IMR-90 (cell line): ENCODE data around the gene S100A8. TPM values are rescaled to one million over a fixed set of nuclear protein-coding genes. Genes with fewer than 3 reads are reported as not detected.
"Not testable (repeated sequence)": the region's sequence is repeated elsewhere in the genome, so short reads cannot be mapped to it uniquely, and the experiment has no call there.

Experiments
- ATAC-seq: fragments of 200-7000 bp; cut with Tn5 transposase; 2 replicates; pipeline ENCODE4 v1.9.1; 2020; ENCODE audit warnings: low read depth, mild to moderate bottlenecking, moderate library complexity
- BruUV-seq: library from RNA; stranded (reverse); fragments of 400-500 nt; replicated peaks from 2 replicates; lab custom pipeline; 2021; lab: Mats Ljungman, UMichigan
- CTCF ChIA-PET: fragments of 300-600 bp; formaldehyde crosslinking; extraction: SDS; loops from one replicate; lab custom pipeline; 2021; ENCODE audit warnings: antibody characterized with exemption; lab: Yijun Ruan, JAX
- POLR2A ChIA-PET: fragments of 300-600 bp; sonication (Branson Sonifier 250); formaldehyde crosslinking; loops from one replicate; lab custom pipeline; 2022; ENCODE audit warnings: antibody characterized with exemption; ENCODE audit not compliant: unreplicated experiment; lab: Charles Lee
- DNase-seq: peaks from one replicate; pipeline ENCODE4 v3.0.0; 2013
- H2AFZ ChIP-seq: replicated peaks from 2 replicates; pipeline ENCODE3; 2013; ENCODE audit warnings: low read length, mild to moderate bottlenecking; ENCODE audit not compliant: poor library complexity
- H2AK5ac ChIP-seq: 2 replicates; pipeline ENCODE4 v1.6.1; 2013; ENCODE audit warnings: low read depth, low read length, inconsistent platforms
- H2AK9ac ChIP-seq: replicated peaks from 2 replicates; pipeline ENCODE3; 2013; ENCODE audit warnings: mild to moderate bottlenecking, low read depth, low read length, moderate library complexity; ENCODE audit not compliant: poor library complexity
- H2BK120ac ChIP-seq: 2 replicates; pipeline ENCODE4 v1.6.1; 2013; ENCODE audit warnings: low read depth, low read length, inconsistent platforms
- H2BK15ac ChIP-seq: 3 replicates; pipeline ENCODE4 v1.6.1; 2013; ENCODE audit warnings: low read depth, low read length, inconsistent platforms
- H2BK20ac ChIP-seq: 2 replicates; pipeline ENCODE4 v1.6.1; 2013; ENCODE audit warnings: low read depth, mild to moderate bottlenecking, inconsistent platforms, low read length, moderate library complexity
- H2BK5ac ChIP-seq: 2 replicates; pipeline ENCODE4 v1.6.1; 2013; ENCODE audit warnings: mild to moderate bottlenecking, low read depth, low read length, inconsistent platforms; ENCODE audit not compliant: poor library complexity, severe bottlenecking
- H3K14ac ChIP-seq: replicated peaks from 2 replicates; pipeline ENCODE4 v1.6.1; 2013; ENCODE audit warnings: low read depth, low read length, inconsistent platforms
- H3K18ac ChIP-seq: 2 replicates; pipeline ENCODE4 v1.6.1; 2013; ENCODE audit warnings: low read depth, low read length, control low read depth
- H3K23ac ChIP-seq: 2 replicates; pipeline ENCODE4 v1.6.1; 2013; ENCODE audit warnings: low read depth, low read length, inconsistent platforms
- H3K27ac ChIP-seq: 2 replicates; pipeline ENCODE4 v1.5.1; 2013; ENCODE audit warnings: mild to moderate bottlenecking, control low read depth, low read length; ENCODE audit not compliant: insufficient read depth
- H3K27me3 ChIP-seq: 2 replicates; pipeline ENCODE4 v1.6.1; 2013; ENCODE audit warnings: low read length; ENCODE audit not compliant: control insufficient read depth, insufficient read depth
- H3K36me3 ChIP-seq: 2 replicates; pipeline ENCODE4 v1.6.1; 2013; ENCODE audit warnings: low read length, mixed read lengths; ENCODE audit not compliant: control insufficient read depth, insufficient read depth
- H3K4ac ChIP-seq: 2 replicates; pipeline ENCODE4 v1.6.1; 2013; ENCODE audit warnings: low read depth, low read length, inconsistent platforms
- H3K4me1 ChIP-seq: 2 replicates; pipeline ENCODE4 v1.6.1; 2013; ENCODE audit warnings: low read length, mixed read lengths; ENCODE audit not compliant: control insufficient read depth, insufficient read depth
- H3K4me2 ChIP-seq: 2 replicates; pipeline ENCODE4 v1.6.1; 2013; ENCODE audit warnings: low read depth, mild to moderate bottlenecking, control low read depth, low read length, moderate library complexity
- H3K4me3 ChIP-seq: 2 replicates; pipeline ENCODE4 v1.5.1; 2013; ENCODE audit warnings: low read depth, mild to moderate bottlenecking, control low read depth, low read length, moderate library complexity; ENCODE audit not compliant: insufficient read depth
- H3K56ac ChIP-seq: 2 replicates; pipeline ENCODE4 v1.6.1; 2013; ENCODE audit warnings: low read length, inconsistent platforms; ENCODE audit not compliant: insufficient read depth; ENCODE audit errors: extremely low read depth
- H3K79me1 ChIP-seq, 2 experiments: 2 replicates each; pipeline ENCODE4 v1.6.1; 2013; ENCODE audit warnings: low read length in 2 of 2, inconsistent platforms in 1 of 2, low read depth in 1 of 2
- H3K9ac ChIP-seq: 2 replicates; pipeline ENCODE4 v1.6.1; 2013; ENCODE audit warnings: low read depth, low read length, control low read depth
- H3K9me1 ChIP-seq: 2 replicates; pipeline ENCODE4 v1.6.1; 2013; ENCODE audit warnings: low read length, inconsistent platforms; ENCODE audit not compliant: insufficient read depth
- H3K9me3 ChIP-seq: 2 replicates; pipeline ENCODE4 v1.6.1; 2013; ENCODE audit warnings: low read length; ENCODE audit not compliant: control insufficient read depth, insufficient read depth
- H4K20me1 ChIP-seq: 2 replicates; pipeline ENCODE4 v1.6.1; 2013; ENCODE audit warnings: low read length, inconsistent platforms; ENCODE audit not compliant: insufficient read depth
- H4K5ac ChIP-seq: 2 replicates; pipeline ENCODE4 v1.6.1; 2013; ENCODE audit warnings: mild to moderate bottlenecking, low read depth, low read length, control low read depth
- H4K8ac ChIP-seq, 2 experiments: 2 replicates each; pipeline ENCODE4 v1.6.1; 2013; ENCODE audit warnings: low read depth in 2 of 2, low read length in 2 of 2, control low read depth in 1 of 2, inconsistent platforms in 1 of 2
- H4K91ac ChIP-seq: 2 replicates; pipeline ENCODE4 v1.6.1; 2013; ENCODE audit warnings: low read depth, low read length, inconsistent platforms; ENCODE audit not compliant: insufficient read depth
- MAZ ChIP-seq: IDR thresholded peaks from 2 replicates; pipeline ENCODE4 v1.6.1; 2012; ENCODE audit warnings: low read depth, mild to moderate bottlenecking, low read length, improper control_type of control experiment, moderate library complexity, borderline replicate concordance
- MXI1 ChIP-seq: IDR thresholded peaks from 2 replicates; pipeline ENCODE4 v1.6.1; 2012; ENCODE audit warnings: low read depth, mild to moderate bottlenecking, low read length, moderate library complexity, borderline replicate concordance
- RAD21 ChIP-seq: IDR thresholded peaks from 2 replicates; pipeline ENCODE4 v1.6.1; 2012; ENCODE audit warnings: low read length, improper control_type of control experiment
- WGBS, 2 experiments: methylation state at CpG; one replicate each; pipeline versions ENCODE4 v1.1.5 to v1.1.7; 2013; ENCODE audit warnings: missing lambda C conversion rate in 2 of 2; ENCODE audit not compliant: insufficient read length in 1 of 2; ENCODE audit errors: extremely low coverage in 2 of 2; 5-methylcytosine and 5-hydroxymethylcytosine counted together
- dilution Hi-C: fragments of 300-500 bp; cut with HindIII; formaldehyde crosslinking; loops from one replicate; pipeline ENCODE4 v1.14.3; 2018; ENCODE audit warnings: low sequenced_read_pairs; ENCODE audit not compliant: unreplicated experiment
- in situ Hi-C: fragments of 300-500 bp; cut with MboI; formaldehyde crosslinking; loops from 3 replicates; pipeline ENCODE4 v1.14.3; 2019; ENCODE audit warnings: low sequenced_read_pairs, inconsistent platforms, mixed read lengths
- intact Hi-C: fragments of 100-400 bp; cut with micrococcal nuclease; formaldehyde crosslinking; loops from 2 replicates; pipeline ENCODE4 v1.10.0; 2022
- polyA plus RNA-seq, 3 experiments: library from polyadenylated mRNA; depleted of rRNA; stranded (reverse); fragments of >200 nt; gene quantifications; 2 replicates each; pipeline ENCODE4 v1.2.3, GENCODE V29; 2012; ENCODE audit warnings: low replicate concordance in 1 of 3
- total RNA-seq: library from RNA; depleted of rRNA; stranded (reverse); fragments of >200 nt; gene quantifications from 2 replicates; pipeline ENCODE4 v1.2.3, GENCODE V29; 2012

The S100A8 gene
- total and polyA plus RNA-seq, 2 of the 4 experiments (the other 2 are of a cell fraction): not detected

DNA sequence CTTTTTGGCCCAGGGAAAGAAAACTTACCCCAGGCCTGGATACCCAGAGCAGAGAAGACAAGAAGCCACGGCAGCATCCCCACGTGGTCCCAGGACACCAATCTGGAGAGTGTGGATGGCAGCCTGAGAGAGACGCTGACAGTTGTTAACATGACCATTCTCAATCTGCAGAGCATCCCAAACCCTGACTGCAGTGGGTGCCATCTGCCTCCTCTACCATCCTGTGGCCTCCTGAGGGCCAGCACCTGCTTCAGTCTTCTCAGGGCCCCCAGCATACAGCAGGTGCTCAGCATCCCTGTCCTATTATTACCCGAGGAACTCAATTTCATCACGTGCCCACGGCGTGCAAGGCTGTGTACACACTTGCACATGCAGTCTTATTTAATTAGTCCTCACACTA lies 43.0 kb downstream of the S100A8 start (continued):
- TF ChIP-seq RAD21 (no peak), MXI1 (no peak), MAZ (no peak)

DNA sequence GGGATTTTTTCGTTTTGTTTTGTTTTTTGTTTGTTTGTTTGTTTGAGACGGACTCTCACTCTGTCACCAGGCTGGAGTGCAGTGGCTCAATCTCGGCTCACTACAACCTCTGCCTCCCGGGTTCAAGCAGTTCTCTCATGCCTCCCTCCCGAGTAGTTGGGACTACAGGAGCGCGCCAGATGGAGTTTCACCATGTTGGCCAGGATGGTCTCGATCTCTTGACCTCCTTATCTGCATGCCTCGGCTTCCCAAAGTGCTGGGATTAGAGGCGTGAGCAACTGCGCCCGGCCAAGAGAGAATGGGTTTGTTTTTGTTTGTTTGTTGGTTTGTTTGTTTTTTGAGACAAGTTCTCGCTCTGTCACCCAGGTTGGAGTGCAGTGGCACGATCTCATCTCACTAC lies 43.8 kb downstream of the S100A8 start:
- H4K91ac ChIP-seq, H3K9me1 ChIP-seq, H2AK5ac ChIP-seq, H3K4ac ChIP-seq, CTCF ChIA-PET, intact Hi-C loops, H3K9ac ChIP-seq, H2BK15ac ChIP-seq, H2AK9ac ChIP-seq, H3K56ac ChIP-seq, H4K20me1 ChIP-seq, H2BK5ac ChIP-seq, H3K23ac ChIP-seq, H4K5ac ChIP-seq, H3K9me3 ChIP-seq, H2BK120ac ChIP-seq, in situ Hi-C loops, H3K27ac ChIP-seq, ATAC-seq, H3K27me3 ChIP-seq, H3K36me3 ChIP-seq, H3K4me1 ChIP-seq, H3K79me1 ChIP-seq, H3K18ac ChIP-seq, POLR2A ChIA-PET, H4K8ac ChIP-seq, H3K14ac ChIP-seq, H3K4me3 ChIP-seq, H3K4me2 ChIP-seq, H2BK20ac ChIP-seq, BruUV-seq, dilution Hi-C loops, DNase-seq, H2AFZ ChIP-seq: not testable (repeated sequence)
- WGBS, 2 experiments: no CpG with 5 or more reads among the region's 14 CpGs
